ENCODE results near the gene KLK13.
A peak's percentile ranks its signal among the peaks of the same experiment; 100 is the strongest.

Gene KLK13

GRCh38 chr19:51081476-51081875 is 16.6 kb upstream of the KLK13 start:
- no peaks in the 10 kb centered on the region for H3K36me3 Mint-ChIP-seq (ENCODE audit: low read depth)
- H3K4me3 Mint-ChIP-seq: no peak overlapping the region
- H3K4me1 Mint-ChIP-seq (ENCODE audit: low read depth): no peaks in the 10 kb centered on the region

GRCh38 chr19:51079481-51080110 is 14.7 kb upstream of the KLK13 start:
- H3K27ac Mint-ChIP-seq: no peak overlapping the region

More at GRCh38 chr19:51081476-51081875, 16.6 kb upstream of the KLK13 start:
- Mint-ChIP-seq H3K27ac (no peak overlapping the region), H3K27me3 (peaks cover 5% of the 10 kb centered on the region), H3K9me3 (no peaks in the 10 kb centered on the region)

GRCh38 chr19:51078731-51079130 is 13.8 kb upstream of the KLK13 start:
- H3K27ac Mint-ChIP-seq: no peak overlapping the region
- H3K27me3 Mint-ChIP-seq: peaks cover 5% of the 10 kb centered on the region
- H3K4me1 Mint-ChIP-seq (ENCODE audit: low read depth): no peaks in the 10 kb centered on the region
- H3K4me3 Mint-ChIP-seq: no peak overlapping the region
- peaks cover 7% of the 10 kb centered on the region for H3K9me3 Mint-ChIP-seq
- H3K36me3 Mint-ChIP-seq (ENCODE audit: low read depth): no peaks in the 10 kb centered on the region

More at GRCh38 chr19:51079481-51080110, 14.7 kb upstream of the KLK13 start:
- Mint-ChIP-seq H3K36me3 (ENCODE audit: low read depth) (no peaks in the 10 kb centered on the region), H3K4me3 (no peak overlapping the region), H3K27me3 (peaks cover 5% of the 10 kb centered on the region), H3K4me1 (ENCODE audit: low read depth) (no peaks in the 10 kb centered on the region), H3K9me3 (no peaks in the 10 kb centered on the region)

GRCh38 chr19:51078104-51078503 is 13.2 kb upstream of the KLK13 start:
- Mint-ChIP-seq H3K9me3 (peaks cover 7% of the 10 kb centered on the region), H3K36me3 (ENCODE audit: low read depth) (no peaks in the 10 kb centered on the region), H3K4me3 (no peak overlapping the region), H3K27ac (no peak overlapping the region), H3K27me3 (no peaks in the 10 kb centered on the region), H3K4me1 (ENCODE audit: low read depth) (no peaks in the 10 kb centered on the region)

- H3K9me3 Mint-ChIP-seq: peaks cover 7% of the 10 kb centered on the region
- no peak overlapping the region for H3K27ac Mint-ChIP-seq
- no peak overlapping the region for H3K4me3 Mint-ChIP-seq
- no peaks in the 10 kb centered on the region for H3K4me1 Mint-ChIP-seq (ENCODE audit: low read depth)
- no peaks in the 10 kb centered on the region for H3K27me3 Mint-ChIP-seq
- no peaks in the 10 kb centered on the region for H3K36me3 Mint-ChIP-seq (ENCODE audit: low read depth)
These were observed 11.8 kb upstream of the KLK13 start for GRCh38 chr19:51076631-51077213.

GRCh38 chr19:51075998-51076397 is 11.1 kb upstream of the KLK13 start:
- Mint-ChIP-seq H3K9me3 (peaks cover 7% of the 10 kb centered on the region), H3K36me3 (ENCODE audit: low read depth) (no peaks in the 10 kb centered on the region), H3K27me3 (no peaks in the 10 kb centered on the region), H3K4me3 (no peak overlapping the region), H3K27ac (no peak overlapping the region), H3K4me1 (ENCODE audit: low read depth) (no peaks in the 10 kb centered on the region)

- Mint-ChIP-seq H3K27me3 (peaks cover 20% of the 10 kb centered on the region), H3K4me1 (ENCODE audit: low read depth) (no peaks in the 10 kb centered on the region), H3K27ac (no peak overlapping the region), H3K36me3 (ENCODE audit: low read depth) (no peaks in the 10 kb centered on the region), H3K4me3 (no peak overlapping the region), H3K9me3 (peaks cover 7% of the 10 kb centered on the region)
These were observed 6.2 kb upstream of the KLK13 start for GRCh38 chr19:51071095-51071405.

GRCh38 chr19:51070334-51071094 is 5.6 kb upstream of the KLK13 start:
- Mint-ChIP-seq H3K4me1 (ENCODE audit: low read depth) (no peaks in the 10 kb centered on the region), H3K36me3 (ENCODE audit: low read depth) (no peaks in the 10 kb centered on the region), H3K9me3 (peaks cover 7% of the 10 kb centered on the region), H3K27me3 (peaks cover 24% of the 10 kb centered on the region), H3K27ac (no peak overlapping the region), H3K4me3 (no peak overlapping the region)

- Mint-ChIP-seq H3K4me1 (ENCODE audit: low read depth) (peaks cover 3% of the 10 kb centered on the region), H3K4me3 (no peak overlapping the region), H3K27ac (no peak overlapping the region), H3K27me3 (peaks cover 49% of the 10 kb centered on the region), H3K9me3 (peaks cover under 1% of the 10 kb centered on the region), H3K36me3 (ENCODE audit: low read depth) (no peaks in the 10 kb centered on the region)
These were observed 1.7 kb upstream of the KLK13 start for GRCh38 chr19:51066393-51067186.

- Mint-ChIP-seq H3K4me1 (ENCODE audit: low read depth) (peaks cover 3% of the 10 kb centered on the region), H3K27me3 (peaks cover 54% of the 10 kb centered on the region), H3K9me3 (peaks cover 5% of the 10 kb centered on the region), H3K27ac (no peak overlapping the region), H3K4me3 (peak overlapping the region; percentile 10), H3K36me3 (ENCODE audit: low read depth) (no peaks in the 10 kb centered on the region)
These were observed 499 bp upstream of the KLK13 start for GRCh38 chr19:51065221-51065960.

GRCh38 chr19:51063664-51064063 is 1.2 kb downstream of the KLK13 start:
- peaks cover 54% of the 10 kb centered on the region for H3K27me3 Mint-ChIP-seq
- H3K9me3 Mint-ChIP-seq: peaks cover 5% of the 10 kb centered on the region
- no peak overlapping the region for H3K27ac Mint-ChIP-seq
- peaks cover 3% of the 10 kb centered on the region for H3K4me1 Mint-ChIP-seq (ENCODE audit: low read depth)
- no peak overlapping the region for H3K4me3 Mint-ChIP-seq
- H3K36me3 Mint-ChIP-seq (ENCODE audit: low read depth): no peaks in the 10 kb centered on the region

GRCh38 chr19:51060973-51061372 is 3.9 kb downstream of the KLK13 start:
- Mint-ChIP-seq H3K27ac (no peak overlapping the region), H3K4me1 (ENCODE audit: low read depth) (peaks cover 3% of the 10 kb centered on the region), H3K27me3 (peaks cover 40% of the 10 kb centered on the region), H3K36me3 (ENCODE audit: low read depth) (no peaks in the 10 kb centered on the region), H3K9me3 (peaks cover 5% of the 10 kb centered on the region), H3K4me3 (no peak overlapping the region)

- Mint-ChIP-seq H3K4me3 (no peak overlapping the region), H3K36me3 (ENCODE audit: low read depth) (no peaks in the 10 kb centered on the region), H3K9me3 (peaks cover 5% of the 10 kb centered on the region), H3K27me3 (peaks cover 40% of the 10 kb centered on the region), H3K27ac (no peak overlapping the region), H3K4me1 (ENCODE audit: low read depth) (peaks cover 3% of the 10 kb centered on the region)
These were observed 4.6 kb downstream of the KLK13 start for GRCh38 chr19:51060336-51060735.

- H3K4me3 Mint-ChIP-seq: no peak overlapping the region
- H3K9me3 Mint-ChIP-seq: peaks cover 5% of the 10 kb centered on the region
- peaks cover 39% of the 10 kb centered on the region for H3K27me3 Mint-ChIP-seq
- no peak overlapping the region for H3K27ac Mint-ChIP-seq
- no peaks in the 10 kb centered on the region for H3K4me1 Mint-ChIP-seq (ENCODE audit: low read depth)
- H3K36me3 Mint-ChIP-seq (ENCODE audit: low read depth): no peaks in the 10 kb centered on the region
These were observed 5.2 kb downstream of the KLK13 start for GRCh38 chr19:51059715-51060114.
